Neural progenitor cell (in vitro differentiated cells): Measurements from ENCODE around the gene CABP2.

Experiments used
- EZH2 ChIP-seq: fragments of 200-600 bp; sonication (generic); IDR thresholded peaks from 2 replicates; pipeline ENCODE4 v1.6.1; 2017; ENCODE audit warnings: antibody characterized with exemption, mild to moderate bottlenecking, moderate library complexity
- TF ChIP-seq, protein P1 (sequence below): fragments of 200-600 bp; sonication (generic); IDR thresholded peaks from 2 replicates; pipeline ENCODE4 v1.5.1; 2017; ENCODE audit warnings: antibody characterized with exemption, mild to moderate bottlenecking

DNA sequence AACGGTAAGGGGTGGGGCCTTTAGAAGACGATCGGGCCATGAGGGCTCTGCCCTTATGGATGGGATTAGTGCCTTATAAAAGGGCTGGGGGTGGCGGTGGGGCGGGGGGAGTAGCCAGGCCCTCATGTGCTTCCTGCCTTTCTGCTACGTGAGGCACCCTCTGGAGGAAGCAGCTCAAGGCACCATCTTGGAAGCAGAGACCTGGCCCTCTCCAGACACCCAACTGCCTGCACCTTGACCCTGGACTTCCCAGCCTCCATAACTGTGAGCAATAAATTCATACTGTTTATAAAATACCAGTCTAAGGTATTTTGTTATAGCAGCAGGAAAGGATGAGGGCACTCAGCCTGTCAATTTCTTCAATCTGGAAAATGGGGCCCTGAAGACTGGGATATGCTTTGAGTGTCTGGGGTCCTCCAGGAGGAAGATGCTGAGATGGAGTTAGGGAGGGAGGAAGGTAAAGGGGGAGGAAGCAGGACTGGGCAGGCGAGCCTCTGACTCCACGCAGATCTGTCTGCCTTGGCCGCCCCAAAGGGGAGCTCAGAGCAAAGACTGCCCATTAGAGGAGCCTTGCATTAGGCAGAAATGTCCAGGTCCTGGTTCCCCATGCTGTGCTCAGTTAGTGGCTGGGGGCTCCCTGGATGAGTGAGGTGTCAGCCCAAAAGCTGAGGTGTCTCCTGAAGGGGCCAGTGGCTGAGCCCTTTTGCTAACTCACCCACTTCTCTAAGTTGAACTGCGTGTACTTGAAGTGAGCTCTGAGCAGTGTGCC lies 5.3 kb downstream of the CABP2 start:
- TF ChIP-seq, protein P1, sequence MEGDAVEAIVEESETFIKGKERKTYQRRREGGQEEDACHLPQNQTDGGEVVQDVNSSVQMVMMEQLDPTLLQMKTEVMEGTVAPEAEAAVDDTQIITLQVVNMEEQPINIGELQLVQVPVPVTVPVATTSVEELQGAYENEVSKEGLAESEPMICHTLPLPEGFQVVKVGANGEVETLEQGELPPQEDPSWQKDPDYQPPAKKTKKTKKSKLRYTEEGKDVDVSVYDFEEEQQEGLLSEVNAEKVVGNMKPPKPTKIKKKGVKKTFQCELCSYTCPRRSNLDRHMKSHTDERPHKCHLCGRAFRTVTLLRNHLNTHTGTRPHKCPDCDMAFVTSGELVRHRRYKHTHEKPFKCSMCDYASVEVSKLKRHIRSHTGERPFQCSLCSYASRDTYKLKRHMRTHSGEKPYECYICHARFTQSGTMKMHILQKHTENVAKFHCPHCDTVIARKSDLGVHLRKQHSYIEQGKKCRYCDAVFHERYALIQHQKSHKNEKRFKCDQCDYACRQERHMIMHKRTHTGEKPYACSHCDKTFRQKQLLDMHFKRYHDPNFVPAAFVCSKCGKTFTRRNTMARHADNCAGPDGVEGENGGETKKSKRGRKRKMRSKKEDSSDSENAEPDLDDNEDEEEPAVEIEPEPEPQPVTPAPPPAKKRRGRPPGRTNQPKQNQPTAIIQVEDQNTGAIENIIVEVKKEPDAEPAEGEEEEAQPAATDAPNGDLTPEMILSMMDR, result no peak
- no peak for TF ChIP-seq EZH2
